HG02610 (cell line): ENCODE data around the gene DNAJB13.

ENCODE experiments used
- ATAC-seq: cut with Tn5 transposase; IDR thresholded peaks from one replicate; pipeline ENCODE4 v1.9.1; 2021; ENCODE audit warnings: mild to moderate bottlenecking, moderate library complexity; ENCODE audit not compliant: unreplicated experiment

DNAJB13 gene

GRCh38 chr11:73949912-73950311, 914 bp upstream of the DNAJB13 start:
- ATAC-seq, result no peak

GRCh38 chr11:73951797-73952196, 971 bp downstream of the DNAJB13 start:
- ATAC-seq, result no peak

- no peak for ATAC-seq
Measured at GRCh38 chr11:73956876-73957653, 6.2 kb downstream of the DNAJB13 start.

GRCh38 chr11:73957654-73958361, 7.0 kb downstream of the DNAJB13 start:
- ATAC-seq, result no peak

GRCh38 chr11:73958521-73959141, 7.8 kb downstream of the DNAJB13 start:
- ATAC-seq, result no peak

GRCh38 chr11:73961321-73961720, 10.5 kb downstream of the DNAJB13 start:
- ATAC-seq, result no peak

- ATAC-seq, result no peak
Measured at GRCh38 chr11:73962101-73962705, 11.4 kb downstream of the DNAJB13 start.

- ATAC-seq, result no peak
Measured at GRCh38 chr11:73963861-73964260, 13.0 kb downstream of the DNAJB13 start.

- no peak for ATAC-seq
Measured at GRCh38 chr11:73965076-73965763, 14.4 kb downstream of the DNAJB13 start.

- no peak for ATAC-seq
Measured at GRCh38 chr11:73965764-73966121, 14.9 kb downstream of the DNAJB13 start.

- no peak for ATAC-seq
Measured at GRCh38 chr11:73968356-73968966, 17.6 kb downstream of the DNAJB13 start.

GRCh38 chr11:73969091-73969490, 18.3 kb downstream of the DNAJB13 start:
- ATAC-seq, result no peak

GRCh38 chr11:73969991-73970800, 19.4 kb downstream of the DNAJB13 start:
- ATAC-seq, result no peak

- no peak for ATAC-seq
Measured at GRCh38 chr11:73971175-73971719, 20.4 kb downstream of the DNAJB13 start.

- no peak for ATAC-seq
Measured at GRCh38 chr11:73972187-73972586, 21.4 kb downstream of the DNAJB13 start.

GRCh38 chr11:73972620-73973449, 22.0 kb downstream of the DNAJB13 start:
- ATAC-seq, result no peak

GRCh38 chr11:73974604-73975478, 24.0 kb downstream of the DNAJB13 start:
- no peak for ATAC-seq

- ATAC-seq, result no peak
Measured at GRCh38 chr11:73975479-73975757, 24.6 kb downstream of the DNAJB13 start.
